HG03469 (cell line): ENCODE results near the gene BBIP1.

Experiments
- ATAC-seq: cut with Tn5 transposase; IDR thresholded peaks from one replicate; pipeline ENCODE4 v1.9.1; 2021; ENCODE audit warnings: mild to moderate bottlenecking, moderate library complexity, moderate number of reproducible peaks; ENCODE audit not compliant: unreplicated experiment

BBIP1 gene

DNA sequence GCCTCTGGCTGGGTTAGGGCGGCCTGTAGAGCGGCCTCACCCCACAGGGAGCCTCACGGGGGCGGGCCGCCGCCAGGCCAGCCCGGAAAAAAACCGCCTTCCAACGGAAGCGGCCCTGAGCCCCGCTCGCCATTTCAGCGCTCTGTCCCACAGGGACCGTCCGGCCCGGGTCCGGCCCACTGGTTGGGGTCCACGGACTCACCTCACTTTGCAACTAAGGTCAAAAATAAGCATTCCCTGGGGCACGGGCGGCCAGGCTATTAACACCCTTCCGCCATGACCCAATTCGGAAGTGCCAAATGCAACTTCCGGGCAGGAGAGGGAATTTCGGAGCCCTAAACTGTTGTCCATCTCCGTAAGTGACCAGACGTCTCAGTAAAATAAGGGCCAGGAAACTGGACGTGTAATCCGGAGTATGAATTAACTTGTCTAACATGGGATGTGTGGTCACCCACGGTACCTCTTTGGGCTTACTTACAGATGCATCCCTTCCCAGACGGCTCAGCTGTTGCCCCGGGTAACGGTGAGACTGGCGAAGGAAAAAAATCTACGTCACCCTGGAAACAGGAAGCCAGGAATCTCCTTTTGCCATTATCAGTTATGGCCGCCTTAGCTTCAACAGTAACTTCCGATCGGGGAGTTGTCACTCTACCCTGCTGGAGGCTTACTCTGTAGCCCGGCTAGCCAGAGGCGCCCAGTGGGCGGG lies at the start of gene BBIP1:
Gene BBIP1 (minus strand): TSS at position 538 of the 706 bp plus-strand sequence. CDS start 1,023 bp downstream, outside the sequence.
- peak; percentile 71 for ATAC-seq

DNA sequence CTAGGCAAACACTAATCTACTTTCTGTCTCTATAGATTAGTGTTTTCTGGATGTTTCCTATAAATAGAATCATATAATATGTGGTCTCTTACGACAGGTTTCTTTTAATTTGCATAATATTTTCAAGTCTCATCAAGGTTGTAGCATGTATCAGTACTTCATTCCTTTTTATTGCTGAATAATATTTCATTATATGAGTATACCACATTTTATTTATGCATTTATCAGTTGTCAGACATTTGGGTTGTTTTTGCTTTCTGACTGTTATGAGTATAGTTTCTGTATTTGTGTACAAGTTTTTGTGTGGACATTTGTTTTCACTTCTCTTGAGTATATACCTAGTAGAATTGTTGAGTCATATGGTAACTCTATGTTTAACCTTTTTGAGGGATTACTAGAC lies 48.7 kb upstream of the BBIP1 start:
- no peak for ATAC-seq

GRCh38 chr10:110967009-110967630 lies 48.1 kb upstream of the BBIP1 start:
- ATAC-seq, result no peak

DNA sequence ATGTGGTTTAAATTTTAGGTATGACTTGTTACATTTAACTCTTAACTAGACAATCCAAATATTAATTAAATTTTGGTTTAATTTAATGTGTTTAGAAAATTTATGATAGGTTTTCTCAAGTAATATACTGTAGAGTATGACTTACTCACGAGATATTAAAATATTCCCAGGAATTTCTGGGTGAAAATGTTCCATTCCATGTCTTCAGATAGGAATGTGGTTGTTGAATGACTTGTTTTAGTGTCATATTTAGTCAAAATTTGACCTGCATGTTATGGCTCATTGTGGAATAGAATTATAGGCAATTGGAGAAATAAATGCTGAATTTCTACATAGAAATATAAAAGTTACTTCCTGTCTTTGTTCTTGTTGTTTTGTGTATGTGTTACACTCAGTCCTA lies 47.2 kb upstream of the BBIP1 start:
- no peak for ATAC-seq

GRCh38 chr10:110965216-110965615 lies 46.2 kb upstream of the BBIP1 start:
- ATAC-seq, result no peak

DNA sequence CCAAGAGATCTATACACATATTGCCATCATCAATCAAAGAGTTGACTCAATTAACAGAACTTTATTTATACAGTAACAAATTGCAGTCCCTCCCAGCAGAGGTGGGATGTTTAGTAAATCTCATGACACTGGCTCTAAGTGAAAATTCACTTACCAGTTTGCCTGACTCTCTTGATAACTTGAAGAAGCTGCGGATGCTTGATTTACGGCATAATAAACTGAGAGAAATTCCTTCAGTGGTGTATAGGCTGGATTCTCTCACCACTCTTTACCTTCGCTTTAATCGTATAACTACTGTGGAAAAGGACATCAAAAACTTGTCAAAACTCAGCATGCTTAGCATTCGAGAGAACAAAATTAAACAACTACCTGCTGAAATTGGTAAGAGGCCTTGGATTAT lies 45.7 kb upstream of the BBIP1 start:
- no peak for ATAC-seq

DNA sequence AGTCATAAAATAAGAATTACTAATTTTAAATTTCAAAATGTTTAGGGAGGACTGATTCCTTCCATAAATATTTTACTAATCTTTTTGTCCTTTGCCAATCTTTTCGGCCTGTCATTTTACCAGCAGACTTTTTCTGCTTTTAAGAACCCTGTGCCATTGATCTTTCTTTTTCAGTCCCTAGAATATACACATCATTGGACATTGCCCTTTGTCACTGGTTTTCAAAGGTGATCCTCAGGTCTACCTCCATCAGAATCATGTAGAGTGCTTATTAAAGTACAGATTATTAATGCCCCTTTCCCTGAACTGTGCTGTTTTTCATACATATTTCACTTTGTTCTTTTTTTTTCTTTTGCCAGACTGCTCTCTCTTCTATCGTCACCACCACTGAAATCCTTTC lies 44.2 kb upstream of the BBIP1 start:
- ATAC-seq, result no peak

- no peak for ATAC-seq
Measured at GRCh38 chr10:110962443-110962842, 43.5 kb upstream of the BBIP1 start.

- ATAC-seq, result no peak
Measured at GRCh38 chr10:110960333-110960712, 41.3 kb upstream of the BBIP1 start.

GRCh38 chr10:110959379-110960332 lies 40.7 kb upstream of the BBIP1 start:
- no peak for ATAC-seq

- ATAC-seq, result no peak
Measured at GRCh38 chr10:110957606-110958005, 38.6 kb upstream of the BBIP1 start.

GRCh38 chr10:110951381-110951780 lies 32.4 kb upstream of the BBIP1 start:
- ATAC-seq, result no peak

DNA sequence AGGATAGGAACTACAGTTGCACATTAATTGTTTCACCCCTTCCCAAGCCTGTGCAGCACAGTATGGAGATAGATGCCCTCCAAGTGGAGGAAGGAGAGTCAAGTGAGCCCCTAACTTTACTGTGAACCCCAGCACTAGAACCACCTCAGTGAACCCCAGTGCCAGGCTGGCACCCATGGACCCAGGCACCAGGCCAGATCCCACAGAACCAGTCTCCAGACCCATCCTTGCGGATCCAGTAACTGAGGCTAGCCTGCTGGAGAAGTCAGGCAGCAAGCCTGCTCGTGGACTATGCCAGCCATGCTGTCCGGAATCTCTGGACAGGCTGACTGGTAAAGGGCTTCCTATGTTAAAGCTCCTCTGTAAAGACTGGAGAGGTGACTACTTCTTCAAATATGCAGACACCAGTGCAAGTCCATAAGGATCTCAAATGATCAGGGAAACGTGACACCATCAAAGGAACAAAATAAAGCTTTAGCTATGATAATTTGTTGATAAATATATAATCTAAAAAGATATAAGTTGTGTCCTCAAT lies 28.1 kb upstream of the BBIP1 start:
- ATAC-seq, result no peak

DNA sequence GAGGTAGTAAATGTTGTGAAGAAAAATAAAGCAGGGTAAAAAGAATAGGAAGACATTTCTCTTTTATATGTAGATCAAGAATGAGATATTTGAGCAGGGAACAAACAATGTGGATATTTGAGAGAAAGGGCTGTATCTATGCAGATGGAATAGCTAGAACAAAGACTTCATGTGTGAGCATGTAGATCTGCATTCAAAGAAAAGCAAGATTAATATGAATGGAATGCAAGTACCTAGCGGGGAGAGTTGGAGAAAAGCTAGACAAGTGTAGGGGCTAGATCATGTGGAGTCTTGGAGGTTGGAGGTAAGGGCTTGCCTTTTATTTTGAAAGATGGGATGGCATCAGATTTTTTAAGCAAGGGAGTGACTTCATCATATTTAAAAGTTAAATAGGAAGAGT lies 27.5 kb upstream of the BBIP1 start:
- no peak for ATAC-seq

- ATAC-seq, result no peak
Measured at GRCh38 chr10:110944792-110945396, 25.9 kb upstream of the BBIP1 start.

DNA sequence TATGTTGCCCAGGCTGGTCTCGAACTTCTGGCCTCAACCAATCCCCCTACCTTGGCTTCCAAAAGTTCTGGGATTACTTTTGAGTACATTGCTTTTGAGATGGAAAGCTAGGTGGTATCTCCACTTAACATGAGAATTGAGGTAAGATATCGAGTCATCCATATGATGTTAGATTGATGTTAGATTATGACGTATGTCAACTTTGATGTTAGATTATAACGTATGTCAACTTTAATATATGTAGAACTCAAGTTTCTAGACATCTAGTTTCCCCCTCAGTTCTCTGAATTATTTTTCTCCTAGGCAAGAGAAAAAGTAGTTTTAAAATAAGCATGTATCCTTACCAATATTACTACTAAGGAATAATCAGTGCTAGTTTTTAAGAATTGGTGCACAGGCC lies 20.4 kb upstream of the BBIP1 start:
- no peak for ATAC-seq

DNA sequence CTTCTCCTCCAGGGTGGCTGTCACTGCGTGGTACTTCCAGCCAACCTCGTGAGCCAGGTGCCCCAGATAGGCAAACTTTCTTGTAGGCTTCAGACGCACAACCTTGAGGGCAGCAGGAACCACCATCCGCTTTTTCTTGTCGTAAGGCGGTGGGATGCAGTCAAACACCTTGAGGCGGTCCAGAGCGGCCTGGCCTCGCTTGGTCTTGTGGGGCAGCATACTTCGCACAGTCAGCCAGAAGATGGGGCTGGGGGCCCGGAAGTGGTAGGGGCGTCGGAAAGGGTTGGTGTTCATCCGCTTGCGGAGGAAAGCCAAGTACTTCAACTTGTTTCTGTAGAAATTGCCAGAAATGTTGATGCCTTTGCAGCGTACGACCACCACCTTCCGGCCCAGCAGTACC lies 17.8 kb upstream of the BBIP1 start:
- ATAC-seq, result no peak

DNA sequence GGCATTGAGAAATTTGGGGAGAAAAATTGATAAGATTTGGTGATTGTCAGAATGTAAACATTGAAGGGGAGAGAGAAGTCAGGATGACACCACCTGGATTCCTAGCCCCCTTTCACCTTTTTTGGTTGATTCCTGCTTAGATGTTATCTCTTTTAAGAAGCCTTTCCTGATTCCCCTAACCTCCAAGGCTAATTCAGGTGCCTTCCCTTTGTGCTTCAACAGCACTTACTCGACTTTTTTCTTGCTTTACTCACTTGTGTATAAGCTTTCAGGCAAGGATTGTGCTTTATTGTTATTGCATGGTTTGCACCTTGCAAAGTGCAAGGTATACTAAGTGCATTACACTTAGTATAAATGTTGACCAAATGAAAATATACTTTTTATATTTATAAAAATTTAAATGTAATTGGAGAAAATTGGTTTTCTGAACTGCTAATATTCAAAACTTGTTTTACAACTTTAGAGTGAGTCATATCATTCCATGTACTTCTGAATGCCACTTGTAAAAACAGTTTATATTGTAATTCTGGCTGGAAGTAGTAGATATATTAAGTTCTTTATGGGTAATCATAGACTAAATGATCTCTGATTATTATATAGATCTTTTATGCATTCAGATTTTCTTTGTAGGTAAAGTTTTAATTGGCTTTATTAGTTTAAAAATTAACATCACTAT lies 13.7 kb upstream of the BBIP1 start:
- no peak for ATAC-seq

DNA sequence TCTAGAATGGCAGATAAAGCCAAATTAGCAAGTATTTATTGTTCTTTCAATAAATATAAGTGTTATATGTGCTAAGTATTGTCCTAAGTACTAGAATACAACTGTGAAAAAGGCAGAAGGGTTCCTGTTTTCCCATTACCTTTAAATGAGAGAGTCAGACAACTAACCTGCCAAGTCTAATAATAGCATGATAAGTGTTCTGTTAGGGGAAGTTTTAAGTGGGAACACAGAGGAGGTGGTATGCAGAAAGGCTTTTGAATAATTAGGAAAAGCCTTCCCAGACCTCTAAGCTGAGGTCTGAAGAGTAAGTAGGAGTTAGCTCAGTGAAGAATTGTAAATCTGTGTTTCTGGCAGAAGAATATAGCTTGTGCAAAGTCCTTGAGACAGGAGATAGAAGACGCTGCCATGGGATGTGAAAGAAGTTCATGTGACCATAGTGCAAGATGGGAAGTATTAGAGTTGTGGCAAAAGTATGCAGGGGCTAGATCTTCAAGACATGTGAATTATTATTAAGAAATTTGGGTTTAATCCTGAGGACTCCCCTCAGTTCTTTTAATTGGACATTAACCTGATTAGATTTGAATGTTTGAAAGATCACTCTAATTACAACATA lies 12.9 kb upstream of the BBIP1 start:
- ATAC-seq, result no peak

DNA sequence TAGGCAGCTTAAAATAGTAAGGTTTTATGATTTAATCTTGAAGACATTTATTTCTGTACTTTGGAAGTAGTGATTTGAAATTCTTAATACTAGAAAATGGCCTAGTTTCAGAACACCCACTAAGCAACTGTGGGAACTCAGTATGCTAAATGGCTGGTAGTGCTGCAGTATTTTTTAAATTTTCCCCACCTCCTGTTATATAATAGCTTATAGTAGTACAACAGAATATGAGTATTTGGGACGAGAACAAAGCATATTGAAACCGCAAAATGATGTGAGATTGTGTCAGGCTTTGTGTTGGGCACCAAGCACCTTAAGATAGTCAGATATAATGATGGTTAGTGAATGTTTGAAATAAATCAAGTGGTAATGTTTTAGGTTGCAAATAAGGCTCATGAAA lies 8.5 kb upstream of the BBIP1 start:
- ATAC-seq, result no peak
